NCI-H2029 treated with DMSO at 0.1 percent for 48 hours (cell line): ENCODE results near the gene HAUS8.
"Not testable (repeated sequence)": the region's sequence is repeated elsewhere in the genome, so short reads cannot be mapped to it uniquely, and the experiment has no call there.

ENCODE experiments used
- DNase-seq: peaks from one replicate; lab custom pipeline; 2025; lab: John Stamatoyannopoulos, UW

Gene HAUS8

GRCh38 chr19:17035842-17036424 lies 39.3 kb downstream of the HAUS8 start:
- DNase-seq, result no peak

- no peak for DNase-seq
Observed at GRCh38 chr19:17031741-17032140, 43.5 kb downstream of the HAUS8 start.

- no peak for DNase-seq
Observed at GRCh38 chr19:17027535-17027975, 47.7 kb downstream of the HAUS8 start.

GRCh38 chr19:17026706-17027534 lies 48.3 kb downstream of the HAUS8 start, which contains the start of gene CPAMD8:
Gene CPAMD8 (minus strand): TSS chr19:17026810. CDS start chr19:17026642, 168 bp downstream.
- no peak for DNase-seq

GRCh38 chr19:17025991-17026658 lies 49.1 kb downstream of the HAUS8 start:
- no peak for DNase-seq

GRCh38 chr19:17025361-17025760 lies 49.9 kb downstream of the HAUS8 start:
- DNase-seq, result no peak

- not testable (repeated sequence) for DNase-seq
Observed at GRCh38 chr19:17024941-17025340, 50.3 kb downstream of the HAUS8 start.

- DNase-seq, result no peak
Observed at GRCh38 chr19:17023805-17024204, 51.4 kb downstream of the HAUS8 start.

- no peak for DNase-seq
Observed at GRCh38 chr19:17022738-17023137, 52.5 kb downstream of the HAUS8 start.

GRCh38 chr19:17021793-17022590 lies 53.3 kb downstream of the HAUS8 start:
- DNase-seq, result no peak

- no peak for DNase-seq
Observed at GRCh38 chr19:17021328-17021727, 53.9 kb downstream of the HAUS8 start.

GRCh38 chr19:17020823-17021222 lies 54.4 kb downstream of the HAUS8 start:
- no peak for DNase-seq

- DNase-seq, result no peak
Observed at GRCh38 chr19:17020385-17020784, 54.9 kb downstream of the HAUS8 start.

- DNase-seq, result not testable (repeated sequence)
Observed at GRCh38 chr19:17014212-17014861, 60.9 kb downstream of the HAUS8 start.

GRCh38 chr19:17011485-17011884 lies 63.8 kb downstream of the HAUS8 start:
- DNase-seq, result no peak

- DNase-seq, result no peak
Observed at GRCh38 chr19:17006579-17006978, 68.7 kb downstream of the HAUS8 start.

- no peak for DNase-seq
Observed at GRCh38 chr19:17005000-17005399, 70.3 kb downstream of the HAUS8 start.

GRCh38 chr19:17004386-17004785 lies 70.9 kb downstream of the HAUS8 start:
- DNase-seq, result no peak

GRCh38 chr19:17002455-17002854 lies 72.8 kb downstream of the HAUS8 start:
- DNase-seq, result no peak

GRCh38 chr19:17001603-17002183 lies 73.6 kb downstream of the HAUS8 start:
- DNase-seq, result no peak
